CD4-positive, alpha-beta T cell treated with Interleukin-1 beta for 1 hour (primary cell): ENCODE measurements around the gene B9D2.
"Not testable (repeated sequence)": the region's sequence is repeated elsewhere in the genome, so short reads cannot be mapped to it uniquely, and the experiment has no call there.

ENCODE experiments used
- DNase-seq, 2 donors: peaks; one replicate each; pipeline ENCODE4 v3.0.0-alpha.2; 2020 to 2022

B9D2 gene

GRCh38 chr19:41386442-41386841 is 22.5 kb upstream of the B9D2 start:
- no peak for DNase-seq

- no peak for DNase-seq
Observed at GRCh38 chr19:41384351-41384750, 20.4 kb upstream of the B9D2 start.

GRCh38 chr19:41381536-41381935 is 17.6 kb upstream of the B9D2 start:
- DNase-seq = not testable (repeated sequence)

GRCh38 chr19:41377977-41378709 is 14.2 kb upstream of the B9D2 start:
- peak in 1 of 2 donors; percentile 28 for DNase-seq

- no peak for DNase-seq
Observed at GRCh38 chr19:41376998-41377365, 13.0 kb upstream of the B9D2 start.

GRCh38 chr19:41376241-41376997 is 12.5 kb upstream of the B9D2 start, which contains the start of gene TMEM91:
Gene TMEM91 (plus strand): TSS chr19:41376533. CDS start chr19:41378310, 1,777 bp downstream.
- peak in 1 of 2 donors; percentile 25 for DNase-seq

GRCh38 chr19:41373993-41374392 is 10.0 kb upstream of the B9D2 start:
- no peak for DNase-seq

- DNase-seq = no peak
Observed at GRCh38 chr19:41372501-41372900, 8.6 kb upstream of the B9D2 start.

GRCh38 chr19:41371541-41371940 is 7.6 kb upstream of the B9D2 start:
- no peak for DNase-seq

GRCh38 chr19:41371119-41371518 is 7.2 kb upstream of the B9D2 start:
- not testable (repeated sequence) for DNase-seq

- no peak for DNase-seq
Observed at GRCh38 chr19:41369769-41370168, 5.8 kb upstream of the B9D2 start.

- no peak for DNase-seq
Observed at GRCh38 chr19:41367848-41368301, 3.9 kb upstream of the B9D2 start.

GRCh38 chr19:41366089-41366488 is 2.1 kb upstream of the B9D2 start:
- DNase-seq = no peak

GRCh38 chr19:41364524-41365391 is 809 bp upstream of the B9D2 start:
- peak in 1 of 2 donors; percentile 14 for DNase-seq

- DNase-seq = no peak
Observed at GRCh38 chr19:41363371-41363752, 587 bp downstream of the B9D2 start.

- no peak for DNase-seq
Observed at GRCh38 chr19:41362143-41362847, 1.7 kb downstream of the B9D2 start.

- DNase-seq = no peak
Observed at GRCh38 chr19:41359741-41360140, 4.2 kb downstream of the B9D2 start.

- DNase-seq = no peak
Observed at GRCh38 chr19:41357746-41358145, 6.2 kb downstream of the B9D2 start.

- no peak for DNase-seq
Observed at GRCh38 chr19:41356984-41357739, 6.8 kb downstream of the B9D2 start.

GRCh38 chr19:41355802-41356201 is 8.1 kb downstream of the B9D2 start:
- DNase-seq = no peak

- DNase-seq = no peak
Observed at GRCh38 chr19:41355035-41355434, 8.9 kb downstream of the B9D2 start.
